ENCODE results near the gene MATCAP1.

DNA sequence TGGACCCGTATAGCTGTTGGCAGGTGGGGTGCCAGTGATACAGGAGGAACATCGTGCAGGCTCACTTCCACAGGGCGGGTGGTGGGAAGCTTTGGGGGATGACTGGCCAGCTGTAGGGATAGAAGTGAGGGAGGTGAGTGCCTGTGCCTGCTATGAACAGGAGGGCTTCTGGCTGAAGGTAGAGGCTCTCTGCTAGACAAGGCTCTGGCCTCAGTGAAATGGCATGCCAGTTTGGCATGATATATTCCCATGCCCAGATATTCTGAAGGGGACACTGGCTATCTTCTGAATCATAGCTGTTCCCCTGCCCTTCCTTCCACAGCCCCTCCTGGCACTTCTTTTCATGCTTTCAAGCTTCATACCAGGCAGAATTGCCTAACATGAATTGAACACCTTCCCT, 54.9 kb downstream of the MATCAP1 start:
- TF ChIP-seq, protein P1, sequence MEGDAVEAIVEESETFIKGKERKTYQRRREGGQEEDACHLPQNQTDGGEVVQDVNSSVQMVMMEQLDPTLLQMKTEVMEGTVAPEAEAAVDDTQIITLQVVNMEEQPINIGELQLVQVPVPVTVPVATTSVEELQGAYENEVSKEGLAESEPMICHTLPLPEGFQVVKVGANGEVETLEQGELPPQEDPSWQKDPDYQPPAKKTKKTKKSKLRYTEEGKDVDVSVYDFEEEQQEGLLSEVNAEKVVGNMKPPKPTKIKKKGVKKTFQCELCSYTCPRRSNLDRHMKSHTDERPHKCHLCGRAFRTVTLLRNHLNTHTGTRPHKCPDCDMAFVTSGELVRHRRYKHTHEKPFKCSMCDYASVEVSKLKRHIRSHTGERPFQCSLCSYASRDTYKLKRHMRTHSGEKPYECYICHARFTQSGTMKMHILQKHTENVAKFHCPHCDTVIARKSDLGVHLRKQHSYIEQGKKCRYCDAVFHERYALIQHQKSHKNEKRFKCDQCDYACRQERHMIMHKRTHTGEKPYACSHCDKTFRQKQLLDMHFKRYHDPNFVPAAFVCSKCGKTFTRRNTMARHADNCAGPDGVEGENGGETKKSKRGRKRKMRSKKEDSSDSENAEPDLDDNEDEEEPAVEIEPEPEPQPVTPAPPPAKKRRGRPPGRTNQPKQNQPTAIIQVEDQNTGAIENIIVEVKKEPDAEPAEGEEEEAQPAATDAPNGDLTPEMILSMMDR (IDR thresholded peaks at IDR 0.05): no peak
- no peak for TF ChIP-seq POLR2A (IDR thresholded peaks at IDR 0.05)
